ENCODE results near the gene CDK16. TPM values are rescaled to one million over a fixed set of nuclear protein-coding genes. Genes with fewer than 3 reads are reported as not detected.

The CDK16 gene
- total and polyA plus RNA-seq, 9 of the 15 experiments (the other 6 are each of a cell fraction or from before 2014, with no cell fraction given): 3.9 to 104 (median 57.5) TPM

DNA sequence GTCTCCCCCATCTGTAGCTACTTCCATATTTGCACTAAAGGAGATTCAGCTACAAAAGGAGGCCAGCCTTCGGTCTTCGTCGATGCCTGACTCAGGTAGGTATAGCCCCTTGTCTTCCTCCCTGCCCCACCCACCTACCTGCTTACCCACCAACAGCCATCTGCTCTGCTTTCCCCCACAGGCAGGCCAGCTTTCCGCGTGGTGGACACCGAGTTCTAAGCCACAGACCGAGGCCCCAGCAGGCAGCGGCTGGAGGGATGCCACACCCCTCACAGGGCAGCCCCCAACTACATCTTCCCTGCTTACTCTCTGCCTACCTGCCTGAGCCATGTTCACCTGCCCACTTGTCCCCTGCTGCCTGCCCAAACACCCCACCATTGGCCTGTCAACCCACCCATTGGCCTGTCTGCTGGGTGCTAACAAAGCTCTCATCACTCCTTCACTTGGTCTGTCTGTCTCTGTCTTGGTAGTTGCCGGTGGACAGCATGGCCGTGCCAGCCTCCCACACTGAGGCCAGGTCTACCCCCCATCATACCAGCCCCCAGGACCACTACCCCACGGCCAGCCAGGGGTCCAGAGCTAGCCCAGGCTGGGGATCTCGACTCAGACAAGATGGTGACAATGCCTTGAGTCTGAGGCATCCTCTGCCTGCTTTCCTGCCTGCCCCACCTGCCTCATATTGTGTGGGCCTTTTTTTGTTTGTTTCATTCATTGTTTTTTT is 10.2 kb downstream of the CDK16 start:
- Histone ChIP-seq H2AFZ (ENCODE audit: low read depth, low read length) (no peak overlapping the region), H3K4me3 (no peak overlapping the region), H3K9ac (ENCODE audit: insufficient read depth in 1 of 2, low read depth in 2 of 2, low read length in 2 of 2) (peak overlapping the region in 1 of 2 experiments; percentile 17; a peak in 1 of 4 replicates), H3K27me3 (ENCODE audit: control insufficient read depth in 2 of 2, insufficient read depth in 2 of 2, low read length in 2 of 2) (no peaks in the 10 kb centered on the region), H4K20me1 (replicated peaks; ENCODE audit: control insufficient read depth, insufficient read depth, low read length) (no peaks in the 10 kb centered on the region), H3K9me3 (replicated peaks; ENCODE audit: control insufficient read depth, insufficient read depth, low read depth, low read length) (no peaks in the 10 kb centered on the region), H3K79me2 (ENCODE audit: control insufficient read depth, insufficient read depth, low read length) (peaks cover 3% of the 10 kb centered on the region; the same call in 2 of the 3 replicates), H3K9me1 (ENCODE audit: control insufficient read depth, insufficient read depth, low read length) (no peaks in the 10 kb centered on the region), H3K36me3 (ENCODE audit: control insufficient read depth, insufficient read depth, low read length) (peaks cover 49% of the 10 kb centered on the region; the same call in 2 of the 3 replicates), H3K27ac (ENCODE audit: extremely low read depth, low read depth, low read length) (no peak overlapping the region), H3K4me2 (ENCODE audit: insufficient read depth, low read length) (no peak overlapping the region), H3K4me1 (replicated peaks in 1 of 2; ENCODE audit: control insufficient read depth in 2 of 2, insufficient read depth in 2 of 2, low read length in 2 of 2) (peaks cover 6 to 12% of the 10 kb centered on the region in 2 experiments; a peak in 4 of 5 replicates)
- FAIRE-seq (no peak), ATAC-seq (no peak), DNase-seq (ENCODE audit: extremely low read depth in 1 of 4, low spot score in 3 of 4) (no peak)
- no TSS peak for BruUV-seq (replicated peaks)
- ChIA-PET CTCF (ENCODE audit: low intra/inter-chr PET ratio) (no interaction called here), POLR2A (interaction anchor here (1.2 to 5.1 kb wide), 2 partner anchors 11 to 38 kb away, joined by 3 to 21 read pairs; partner anchors contain the start of gene CDK16)
- TF ChIP-seq BRD4 (IDR thresholded peaks at IDR 0.05) (no peak), PHB (CRISPR knock-in tag; IDR thresholded peaks at IDR 0.05) (no peak), E2F3 (CRISPR knock-in tag; IDR thresholded peaks at IDR 0.05) (no peak), TAF7 (tag; IDR thresholded peaks at IDR 0.05) (no peak), GATAD2A (IDR thresholded peaks at IDR 0.05) (no peak), PURB (CRISPR knock-in tag; IDR thresholded peaks at IDR 0.05; ENCODE audit: low read depth) (no peak), DLX4 (CRISPR knock-in tag; IDR thresholded peaks at IDR 0.05) (no peak), KAT2B (IDR thresholded peaks at IDR 0.05; ENCODE audit: low read depth, low read length) (no peak)
- TF ChIP-seq, protein P1, sequence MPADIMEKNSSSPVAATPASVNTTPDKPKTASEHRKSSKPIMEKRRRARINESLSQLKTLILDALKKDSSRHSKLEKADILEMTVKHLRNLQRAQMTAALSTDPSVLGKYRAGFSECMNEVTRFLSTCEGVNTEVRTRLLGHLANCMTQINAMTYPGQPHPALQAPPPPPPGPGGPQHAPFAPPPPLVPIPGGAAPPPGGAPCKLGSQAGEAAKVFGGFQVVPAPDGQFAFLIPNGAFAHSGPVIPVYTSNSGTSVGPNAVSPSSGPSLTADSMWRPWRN (IDR thresholded peaks at IDR 0.05; ENCODE audit: low read depth): no peak
- TF ChIP-seq, protein P2, sequence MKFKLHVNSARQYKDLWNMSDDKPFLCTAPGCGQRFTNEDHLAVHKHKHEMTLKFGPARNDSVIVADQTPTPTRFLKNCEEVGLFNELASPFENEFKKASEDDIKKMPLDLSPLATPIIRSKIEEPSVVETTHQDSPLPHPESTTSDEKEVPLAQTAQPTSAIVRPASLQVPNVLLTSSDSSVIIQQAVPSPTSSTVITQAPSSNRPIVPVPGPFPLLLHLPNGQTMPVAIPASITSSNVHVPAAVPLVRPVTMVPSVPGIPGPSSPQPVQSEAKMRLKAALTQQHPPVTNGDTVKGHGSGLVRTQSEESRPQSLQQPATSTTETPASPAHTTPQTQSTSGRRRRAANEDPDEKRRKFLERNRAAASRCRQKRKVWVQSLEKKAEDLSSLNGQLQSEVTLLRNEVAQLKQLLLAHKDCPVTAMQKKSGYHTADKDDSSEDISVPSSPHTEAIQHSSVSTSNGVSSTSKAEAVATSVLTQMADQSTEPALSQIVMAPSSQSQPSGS (CRISPR knock-in tag; IDR thresholded peaks at IDR 0.05): no peak
- in situ Hi-C loops (cut with MboI): no loop called here
- intact Hi-C loops (cut with micrococcal nuclease): no loop called here
- WGBS (ENCODE audit: insufficient coverage, low coverage, missing lambda C conversion rate): 93% methylated on average over 7 of the region's 12 CpGs
